ENCODE data around the gene EMP3.
"Not testable (repeated sequence)": the region's sequence is repeated elsewhere in the genome, so short reads cannot be mapped to it uniquely, and the experiment has no call there.

DNA sequence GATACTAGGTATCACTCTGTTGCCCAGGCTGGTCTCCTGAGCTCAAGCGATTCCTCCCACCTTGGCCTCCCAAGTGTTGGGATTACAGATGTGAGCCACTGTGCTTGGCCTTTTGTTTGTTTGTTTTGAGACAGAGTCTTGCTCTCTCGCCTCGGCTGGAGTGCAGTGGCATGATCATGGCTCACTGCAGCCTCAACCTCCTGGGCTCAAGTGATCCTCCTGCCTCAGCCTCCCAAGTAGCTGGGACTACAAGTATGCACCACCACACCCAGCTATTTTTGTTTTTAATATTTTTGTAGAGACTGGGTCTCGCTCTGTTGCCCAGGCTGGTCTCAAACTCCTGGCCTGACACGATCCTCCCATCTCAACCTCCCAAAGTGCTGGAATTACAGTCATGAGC, 46.4 kb downstream of the EMP3 start:
- TF ChIP-seq CTCF, POLR2A (IDR thresholded peaks at IDR 0.05): not testable (repeated sequence)
